Measurements from ENCODE around the gene CPXM2.

CPXM2 gene

GRCh38 chr10:123795196-123795780 lies 96.3 kb downstream of the CPXM2 start:
- no peak for DNase-seq

DNA sequence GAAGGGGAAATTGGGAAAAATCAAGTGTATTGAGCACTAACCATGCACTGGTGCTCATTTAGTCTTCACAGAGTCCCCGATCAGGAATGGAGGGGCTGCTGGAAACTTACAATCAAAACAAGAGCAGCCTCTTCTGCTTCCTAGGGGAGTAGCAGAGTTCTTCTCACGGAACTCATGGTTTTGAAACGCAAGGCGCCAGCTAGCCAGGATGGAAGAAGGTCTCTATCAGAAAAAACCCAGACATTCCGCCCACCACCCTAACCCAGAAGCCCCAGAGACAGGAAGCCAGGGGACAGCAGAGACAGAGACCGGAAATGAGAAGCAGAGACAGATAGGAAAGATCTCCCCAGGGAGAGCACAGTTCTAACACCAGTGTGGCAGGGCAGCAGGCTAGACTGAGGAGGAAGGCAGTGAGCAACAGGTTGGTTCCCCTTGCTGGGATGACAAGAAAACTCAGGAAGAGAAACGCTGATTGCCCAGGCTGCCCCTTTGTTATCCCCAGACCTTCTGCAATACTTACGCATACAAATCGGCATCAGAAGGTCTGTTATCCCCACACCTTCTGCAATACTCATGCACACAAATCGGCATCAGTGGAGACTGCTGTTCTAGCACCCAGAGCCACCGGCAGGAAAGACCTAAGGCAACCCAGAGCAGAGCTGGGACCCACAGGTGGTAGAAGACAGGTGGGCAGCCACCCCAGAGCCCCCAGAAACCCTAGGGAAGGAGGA lies 99.2 kb downstream of the CPXM2 start:
- DNase-seq, result no peak

DNA sequence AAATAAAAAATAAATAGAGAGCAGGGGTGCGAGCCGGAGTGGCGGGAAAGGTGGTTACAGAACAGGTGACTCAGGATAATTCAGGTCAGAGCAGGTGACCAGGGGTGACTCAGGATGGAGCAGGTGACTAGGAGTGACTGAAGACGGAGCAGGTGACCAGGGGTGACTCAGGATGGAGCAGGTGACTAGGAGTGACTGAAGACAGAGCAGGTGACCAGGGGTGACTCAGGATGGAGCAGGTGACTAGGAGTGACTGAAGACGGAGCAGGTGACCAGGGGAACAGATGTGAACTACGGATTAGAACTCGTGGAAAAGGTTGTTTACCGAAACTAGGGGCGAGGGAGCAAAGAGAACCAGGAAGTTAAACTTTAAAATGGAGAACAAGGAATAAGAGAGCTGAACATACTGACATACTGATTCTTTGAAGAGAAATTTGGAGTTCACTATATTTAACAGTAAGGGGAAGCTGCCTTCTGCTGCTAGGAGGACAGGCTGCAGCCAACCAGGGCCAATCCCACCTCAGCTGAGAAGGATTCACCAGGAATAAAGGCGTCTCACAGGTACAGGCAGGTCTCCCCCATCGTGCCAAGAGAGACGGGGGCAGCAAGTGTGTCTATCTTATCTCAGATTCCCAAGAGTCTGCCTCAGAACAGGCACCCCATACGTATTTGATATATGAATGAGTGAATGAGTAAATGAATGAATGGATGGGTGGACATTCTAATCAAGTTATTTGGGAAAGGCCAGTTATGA lies 101.3 kb downstream of the CPXM2 start:
- DNase-seq, result no peak

GRCh38 chr10:123788981-123789380 lies 102.6 kb downstream of the CPXM2 start:
- no peak for DNase-seq

- DNase-seq, result no peak
These were observed 104.0 kb downstream of the CPXM2 start for GRCh38 chr10:123787566-123787965.

DNA sequence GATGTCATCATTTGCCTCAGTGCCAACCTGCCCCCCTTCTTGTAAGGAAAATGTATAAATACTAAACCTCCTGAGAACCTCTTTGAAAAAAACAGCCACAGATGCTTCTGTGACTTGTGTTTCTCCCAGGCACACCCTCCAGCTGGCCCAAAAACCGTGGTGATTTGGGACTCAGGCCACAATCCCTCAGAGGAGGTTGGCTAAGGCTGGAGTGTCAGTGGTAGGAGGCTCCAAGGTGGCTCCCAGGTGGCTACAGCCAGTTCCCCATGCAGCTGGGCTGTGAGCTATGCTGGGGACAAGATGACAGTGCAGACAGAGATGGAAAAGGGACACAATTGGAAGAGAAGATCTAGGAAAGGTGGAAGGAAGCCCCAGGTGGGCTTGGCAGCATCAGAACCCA lies 104.7 kb downstream of the CPXM2 start:
- DNase-seq, result no peak

DNA sequence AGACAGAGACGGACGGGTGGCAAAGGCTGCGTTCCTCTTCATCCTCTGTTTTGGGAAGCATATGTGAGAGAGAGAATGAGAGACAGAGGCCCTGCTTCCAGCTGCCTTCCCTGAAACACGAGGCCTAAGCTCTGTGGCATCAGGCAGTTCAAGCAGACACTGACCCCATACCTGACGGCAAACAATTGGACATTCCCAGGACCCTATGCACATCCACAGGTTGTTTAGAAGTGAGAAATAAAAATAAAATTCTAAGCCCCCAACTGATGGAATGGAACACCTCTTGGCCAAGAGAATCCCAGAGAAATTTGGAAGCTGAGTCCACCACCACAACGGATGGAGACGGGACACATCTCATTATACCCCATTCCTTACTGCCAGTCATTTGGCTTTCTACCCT lies 105.3 kb downstream of the CPXM2 start:
- DNase-seq, result no peak

DNA sequence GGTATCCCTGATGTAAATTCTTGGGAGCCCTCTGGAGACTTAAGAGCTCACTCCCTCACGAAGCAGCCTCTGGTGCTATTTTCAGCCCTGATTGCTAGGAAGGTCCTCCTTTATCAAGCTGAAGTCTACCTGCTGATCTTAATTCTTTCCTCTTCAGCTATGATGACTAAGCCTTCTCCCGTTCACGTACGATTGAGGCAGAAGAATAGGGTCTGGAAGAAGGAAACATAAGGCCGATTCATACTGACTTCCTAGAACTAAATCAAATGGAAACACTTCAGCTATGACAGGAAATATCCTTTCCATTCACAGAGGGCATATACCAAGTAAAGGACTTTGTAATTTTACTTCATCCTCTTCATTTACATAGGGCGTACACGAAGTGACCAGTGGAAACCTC lies 107.0 kb downstream of the CPXM2 start:
- DNase-seq, result no peak

DNA sequence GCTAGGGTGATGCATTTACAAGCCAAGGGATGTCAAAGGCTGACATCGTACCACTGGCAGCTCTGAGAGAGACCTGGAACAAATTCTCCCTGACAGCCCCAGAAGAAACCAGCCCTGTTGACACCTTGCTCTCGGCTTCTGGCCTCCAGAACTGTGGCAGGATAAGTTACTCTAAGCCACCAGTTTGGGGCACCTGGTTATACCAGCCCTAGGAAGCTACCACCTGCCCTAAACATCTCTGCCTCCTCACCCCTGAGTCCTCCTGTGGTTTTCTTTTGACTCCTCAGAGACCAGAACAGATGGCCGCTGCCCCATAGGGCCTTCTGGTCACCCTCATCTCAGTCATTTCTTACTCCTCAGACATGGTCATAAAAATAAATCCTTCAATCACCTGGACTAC lies 107.4 kb downstream of the CPXM2 start:
- DNase-seq, result no peak

- DNase-seq, result no peak
These were observed 108.3 kb downstream of the CPXM2 start for GRCh38 chr10:123783296-123783695.

DNA sequence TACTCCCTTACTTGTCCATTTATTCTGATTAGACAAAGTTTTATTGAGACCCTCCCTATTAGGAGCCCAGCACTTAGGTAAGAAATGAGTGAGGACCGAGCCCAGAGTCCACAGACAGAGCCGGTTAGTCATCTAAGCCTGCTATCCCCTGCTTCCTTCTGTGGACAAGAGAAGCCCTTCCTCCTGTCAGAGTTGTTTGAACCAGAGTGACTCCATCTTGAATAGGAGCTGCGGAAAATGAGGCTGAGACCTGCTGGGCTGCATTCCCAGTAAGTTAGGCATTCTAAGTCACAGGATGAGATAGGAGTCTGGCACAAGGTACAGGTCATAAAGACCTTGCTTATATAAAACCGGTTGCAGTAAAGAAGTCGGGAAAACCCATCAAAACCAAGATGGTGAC lies 109.1 kb downstream of the CPXM2 start:
- peak; percentile 11 for DNase-seq

- no peak for DNase-seq
These were observed 109.6 kb downstream of the CPXM2 start for GRCh38 chr10:123781956-123782500.

GRCh38 chr10:123781324-123781900 lies 110.2 kb downstream of the CPXM2 start:
- DNase-seq, result peak; percentile 40

- DNase-seq, result no peak
These were observed 112.7 kb downstream of the CPXM2 start for GRCh38 chr10:123778719-123779517.

- DNase-seq, result no peak
These were observed 113.7 kb downstream of the CPXM2 start for GRCh38 chr10:123777881-123778280.

- DNase-seq, result no peak
These were observed 117.4 kb downstream of the CPXM2 start for GRCh38 chr10:123774132-123774742.

GRCh38 chr10:123772645-123773508 lies 118.7 kb downstream of the CPXM2 start:
- DNase-seq, result no peak

- no peak for DNase-seq
These were observed 119.5 kb downstream of the CPXM2 start for GRCh38 chr10:123771877-123772644.

- DNase-seq, result no peak
These were observed 122.0 kb downstream of the CPXM2 start for GRCh38 chr10:123769647-123770046.

DNA sequence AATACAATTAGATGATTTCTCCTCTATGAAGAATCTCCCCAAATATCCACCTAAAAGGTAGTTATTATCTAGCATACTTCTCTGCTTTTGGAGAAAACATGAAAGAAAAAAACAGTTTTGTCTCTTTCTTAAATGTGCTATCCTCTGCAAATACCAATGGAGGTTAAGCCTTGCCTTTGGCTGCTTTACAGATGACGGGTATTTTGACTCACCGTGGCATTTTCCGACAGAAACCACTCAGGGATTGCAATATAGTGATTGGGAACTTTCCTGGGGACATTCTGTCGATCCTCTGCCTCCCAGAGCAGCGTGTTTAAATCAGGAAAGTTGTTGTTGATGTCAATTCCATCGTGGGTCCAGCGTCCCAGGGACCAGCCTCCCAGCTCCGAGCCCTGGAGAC lies 124.8 kb downstream of the CPXM2 start:
- DNase-seq, result no peak

All from activated CD8-positive, alpha-beta memory T cell treated with anti-CD3 and anti-CD28 coated beads for 24 hours (primary cell).